Measurements from ENCODE around the gene CDK15.

Gene CDK15

DNA sequence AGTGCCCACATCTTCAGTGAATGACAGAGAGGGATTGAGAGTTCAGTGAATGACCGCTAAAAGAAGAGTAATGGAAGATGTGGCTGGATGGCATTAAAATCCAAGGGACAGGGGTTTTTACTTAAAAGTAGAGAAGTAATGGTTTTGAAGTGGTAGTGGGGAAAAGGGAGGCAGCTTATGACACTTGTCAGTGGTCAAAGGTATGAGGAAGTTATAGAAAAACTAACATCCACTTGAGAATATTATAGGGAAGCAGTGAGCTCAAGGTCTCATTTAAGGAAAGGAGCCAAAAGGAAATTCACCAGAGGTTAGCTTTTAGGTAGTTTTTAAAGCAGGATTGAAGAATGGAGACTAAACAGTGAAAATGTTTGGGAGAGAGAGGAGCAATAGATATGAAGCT is 24.3 kb downstream of the CDK15 start:
- H3K36me3 ChIP-seq (ENCODE audit: insufficient read depth, low read length): no peaks in the 10 kb centered on the region
- no peak overlapping the region for H3K4me2 ChIP-seq (ENCODE audit: low read length)
- TF ChIP-seq, protein P1, sequence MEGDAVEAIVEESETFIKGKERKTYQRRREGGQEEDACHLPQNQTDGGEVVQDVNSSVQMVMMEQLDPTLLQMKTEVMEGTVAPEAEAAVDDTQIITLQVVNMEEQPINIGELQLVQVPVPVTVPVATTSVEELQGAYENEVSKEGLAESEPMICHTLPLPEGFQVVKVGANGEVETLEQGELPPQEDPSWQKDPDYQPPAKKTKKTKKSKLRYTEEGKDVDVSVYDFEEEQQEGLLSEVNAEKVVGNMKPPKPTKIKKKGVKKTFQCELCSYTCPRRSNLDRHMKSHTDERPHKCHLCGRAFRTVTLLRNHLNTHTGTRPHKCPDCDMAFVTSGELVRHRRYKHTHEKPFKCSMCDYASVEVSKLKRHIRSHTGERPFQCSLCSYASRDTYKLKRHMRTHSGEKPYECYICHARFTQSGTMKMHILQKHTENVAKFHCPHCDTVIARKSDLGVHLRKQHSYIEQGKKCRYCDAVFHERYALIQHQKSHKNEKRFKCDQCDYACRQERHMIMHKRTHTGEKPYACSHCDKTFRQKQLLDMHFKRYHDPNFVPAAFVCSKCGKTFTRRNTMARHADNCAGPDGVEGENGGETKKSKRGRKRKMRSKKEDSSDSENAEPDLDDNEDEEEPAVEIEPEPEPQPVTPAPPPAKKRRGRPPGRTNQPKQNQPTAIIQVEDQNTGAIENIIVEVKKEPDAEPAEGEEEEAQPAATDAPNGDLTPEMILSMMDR (IDR thresholded peaks at IDR 0.05; ENCODE audit: low read length): no peak
- TF ChIP-seq EZH2 (IDR thresholded peaks at IDR 0.05; ENCODE audit: borderline replicate concordance, low read length): no peak
- H3F3A ChIP-seq (ENCODE audit: insufficient read depth, low read length): no peaks in the 10 kb centered on the region
- H3K9me2 ChIP-seq (ENCODE audit: low read depth, low read length): no peaks in the 10 kb centered on the region
- H4K20me1 ChIP-seq (ENCODE audit: insufficient read depth, low read length): no peaks in the 10 kb centered on the region
- no peaks in the 10 kb centered on the region for H3K27me3 ChIP-seq (ENCODE audit: insufficient read depth, low read length)
- H2AFZ ChIP-seq (ENCODE audit: low read length): no peak overlapping the region
- H3K79me2 ChIP-seq (ENCODE audit: insufficient read depth, low read length): no peaks in the 10 kb centered on the region
- H3K9ac ChIP-seq (ENCODE audit: low read length): no peak overlapping the region
- H3K9me3 ChIP-seq (ENCODE audit: low read length): no peaks in the 10 kb centered on the region
- no peak overlapping the region for H3K27ac ChIP-seq (ENCODE audit: low read depth, low read length, poor library complexity, severe bottlenecking)
- H3K4me3 ChIP-seq (ENCODE audit: low read depth, low read length, poor library complexity, severe bottlenecking): no peak overlapping the region
- H3K4me1 ChIP-seq (ENCODE audit: insufficient read depth, low read length, severe bottlenecking): no peaks in the 10 kb centered on the region

DNA sequence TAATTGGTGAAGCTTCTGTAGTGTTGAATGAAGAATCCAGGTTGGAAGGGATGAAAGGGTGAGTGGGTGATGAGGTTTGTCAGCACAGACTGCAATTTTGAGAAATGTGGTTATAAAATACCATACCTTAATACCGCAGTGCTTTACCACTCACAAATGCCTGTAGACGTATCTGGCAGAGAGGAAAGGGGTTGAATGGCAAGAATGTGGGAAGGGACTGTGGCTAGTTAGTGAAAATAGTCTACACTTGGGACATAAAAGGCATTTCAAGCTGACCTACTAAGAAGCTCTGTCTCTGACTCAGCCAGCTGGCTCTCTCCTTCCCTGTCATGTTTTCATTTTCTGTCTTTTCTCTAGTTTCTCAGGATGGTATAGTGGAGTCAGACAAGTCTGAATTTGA is 25.1 kb downstream of the CDK15 start:
- H3K9me3 ChIP-seq (ENCODE audit: low read length): no peaks in the 10 kb centered on the region
- no peaks in the 10 kb centered on the region for H4K20me1 ChIP-seq (ENCODE audit: insufficient read depth, low read length)
- no peak overlapping the region for H3K4me3 ChIP-seq (ENCODE audit: low read depth, low read length, poor library complexity, severe bottlenecking)
- TF ChIP-seq, protein P1 (IDR thresholded peaks at IDR 0.05; ENCODE audit: low read length): no peak
- no peak for TF ChIP-seq EZH2 (IDR thresholded peaks at IDR 0.05; ENCODE audit: borderline replicate concordance, low read length)
- no peak overlapping the region for H2AFZ ChIP-seq (ENCODE audit: low read length)
- H3K9me2 ChIP-seq (ENCODE audit: low read depth, low read length): no peaks in the 10 kb centered on the region
- no peak overlapping the region for H3K4me2 ChIP-seq (ENCODE audit: low read length)
- H3K79me2 ChIP-seq (ENCODE audit: insufficient read depth, low read length): no peaks in the 10 kb centered on the region
- no peaks in the 10 kb centered on the region for H3K27me3 ChIP-seq (ENCODE audit: insufficient read depth, low read length)
- no peaks in the 10 kb centered on the region for H3F3A ChIP-seq (ENCODE audit: insufficient read depth, low read length)
- H3K4me1 ChIP-seq (ENCODE audit: insufficient read depth, low read length, severe bottlenecking): no peaks in the 10 kb centered on the region
- no peak overlapping the region for H3K27ac ChIP-seq (ENCODE audit: low read depth, low read length, poor library complexity, severe bottlenecking)
- no peak overlapping the region for H3K9ac ChIP-seq (ENCODE audit: low read length)
- no peaks in the 10 kb centered on the region for H3K36me3 ChIP-seq (ENCODE audit: insufficient read depth, low read length)

DNA sequence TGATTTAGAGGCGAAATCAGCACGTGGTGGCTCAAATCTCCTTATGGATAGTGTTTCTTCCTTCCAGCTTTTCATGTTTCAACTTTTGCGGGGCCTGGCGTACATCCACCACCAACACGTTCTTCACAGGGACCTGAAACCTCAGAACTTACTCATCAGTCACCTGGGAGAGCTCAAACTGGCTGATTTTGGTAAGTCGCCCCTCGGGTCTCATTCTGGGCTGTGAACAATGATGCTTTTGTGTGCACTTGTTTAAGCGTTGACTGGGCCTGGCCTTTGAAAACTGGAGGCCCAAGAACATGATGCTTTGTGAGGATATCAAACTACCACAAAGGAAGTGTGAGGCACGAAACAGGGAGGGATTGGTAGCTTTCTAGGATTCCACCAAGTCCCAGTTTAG is 27.4 kb downstream of the CDK15 start:
- no peaks in the 10 kb centered on the region for H3K79me2 ChIP-seq (ENCODE audit: insufficient read depth, low read length)
- no peak overlapping the region for H3K27ac ChIP-seq (ENCODE audit: low read depth, low read length, poor library complexity, severe bottlenecking)
- no peaks in the 10 kb centered on the region for H3K9me2 ChIP-seq (ENCODE audit: low read depth, low read length)
- no peaks in the 10 kb centered on the region for H3K36me3 ChIP-seq (ENCODE audit: insufficient read depth, low read length)
- H3K9ac ChIP-seq (ENCODE audit: low read length): no peak overlapping the region
- no peaks in the 10 kb centered on the region for H3K4me1 ChIP-seq (ENCODE audit: insufficient read depth, low read length, severe bottlenecking)
- no peak overlapping the region for H3K4me2 ChIP-seq (ENCODE audit: low read length)
- H3K4me3 ChIP-seq (ENCODE audit: low read depth, low read length, poor library complexity, severe bottlenecking): no peak overlapping the region
- H3K9me3 ChIP-seq (ENCODE audit: low read length): no peaks in the 10 kb centered on the region
- H3K27me3 ChIP-seq (ENCODE audit: insufficient read depth, low read length): no peaks in the 10 kb centered on the region
- no peaks in the 10 kb centered on the region for H4K20me1 ChIP-seq (ENCODE audit: insufficient read depth, low read length)
- no peaks in the 10 kb centered on the region for H3F3A ChIP-seq (ENCODE audit: insufficient read depth, low read length)
- TF ChIP-seq EZH2 (IDR thresholded peaks at IDR 0.05; ENCODE audit: borderline replicate concordance, low read length): no peak
- TF ChIP-seq, protein P1 (IDR thresholded peaks at IDR 0.05; ENCODE audit: low read length): no peak
- H2AFZ ChIP-seq (ENCODE audit: low read length): no peak overlapping the region

All from OCI-LY1 (cell line).